Kidney capillary endothelial cell (primary cell): ENCODE results near the gene RABGGTA.

Experiments used
- DNase-seq: peaks from one replicate; pipeline ENCODE4 v3.0.0-alpha.2; 2018; ENCODE audit warnings: low spot score

The RABGGTA gene

GRCh38 chr14:24279301-24280186, 8.1 kb upstream of the RABGGTA start:
- no peak for DNase-seq

GRCh38 chr14:24278424-24278823, 7.0 kb upstream of the RABGGTA start:
- DNase-seq, result no peak

- DNase-seq, result no peak
These were observed 6.4 kb upstream of the RABGGTA start for GRCh38 chr14:24277606-24278321.

- DNase-seq, result no peak
These were observed 5.7 kb upstream of the RABGGTA start for GRCh38 chr14:24277071-24277470.

- DNase-seq, result peak; percentile 1
These were observed 2.7 kb upstream of the RABGGTA start for GRCh38 chr14:24274101-24274543.

GRCh38 chr14:24273422-24273998, 2.1 kb upstream of the RABGGTA start:
- DNase-seq, result no peak

GRCh38 chr14:24272467-24272866, 1.1 kb upstream of the RABGGTA start:
- no peak for DNase-seq

- no peak for DNase-seq
These were observed 452 bp upstream of the RABGGTA start for GRCh38 chr14:24271834-24272263.

- no peak for DNase-seq
These were observed 762 bp downstream of the RABGGTA start for GRCh38 chr14:24270537-24271133.

GRCh38 chr14:24269910-24270536, 1.4 kb downstream of the RABGGTA start:
- no peak for DNase-seq

- no peak for DNase-seq
These were observed 2.0 kb downstream of the RABGGTA start for GRCh38 chr14:24269368-24269767.

GRCh38 chr14:24268225-24268624, 3.2 kb downstream of the RABGGTA start:
- no peak for DNase-seq

GRCh38 chr14:24267516-24267915, 3.9 kb downstream of the RABGGTA start:
- no peak for DNase-seq

- no peak for DNase-seq
These were observed 4.8 kb downstream of the RABGGTA start for GRCh38 chr14:24266344-24267244.

GRCh38 chr14:24264298-24264697, 7.1 kb downstream of the RABGGTA start:
- no peak for DNase-seq

- DNase-seq, result no peak
These were observed 7.5 kb downstream of the RABGGTA start for GRCh38 chr14:24263848-24264247.

- DNase-seq, result no peak
These were observed 8.3 kb downstream of the RABGGTA start, which contains the start of gene TGM1 for GRCh38 chr14:24262821-24263733. Gene TGM1 (minus strand): TSS chr14:24263177. CDS start chr14:24262352, 825 bp downstream.

GRCh38 chr14:24261969-24262327, 9.4 kb downstream of the RABGGTA start:
- no peak for DNase-seq

GRCh38 chr14:24261256-24261968, 10.0 kb downstream of the RABGGTA start:
- no peak for DNase-seq
